RPMI7951 (cell line): ENCODE results near the gene KIF4B. TPM values are rescaled to one million over a fixed set of nuclear protein-coding genes. Genes with fewer than 3 reads are reported as not detected.

ENCODE experiments used
- DNase-seq: peaks from one replicate; pipeline ENCODE4 v3.0.0-alpha.2; 2012; ENCODE audit warnings: low read depth
- total RNA-seq: library from RNA; depleted of rRNA; stranded (reverse); fragments of >200 nt; shearing (Covaris generic); gene quantifications from 2 replicates; pipeline ENCODE4 v1.2.3, GENCODE V29; 2014; rRNA removed

KIF4B gene
- total RNA-seq, 1 experiment from 2014 or later = not detected

DNA sequence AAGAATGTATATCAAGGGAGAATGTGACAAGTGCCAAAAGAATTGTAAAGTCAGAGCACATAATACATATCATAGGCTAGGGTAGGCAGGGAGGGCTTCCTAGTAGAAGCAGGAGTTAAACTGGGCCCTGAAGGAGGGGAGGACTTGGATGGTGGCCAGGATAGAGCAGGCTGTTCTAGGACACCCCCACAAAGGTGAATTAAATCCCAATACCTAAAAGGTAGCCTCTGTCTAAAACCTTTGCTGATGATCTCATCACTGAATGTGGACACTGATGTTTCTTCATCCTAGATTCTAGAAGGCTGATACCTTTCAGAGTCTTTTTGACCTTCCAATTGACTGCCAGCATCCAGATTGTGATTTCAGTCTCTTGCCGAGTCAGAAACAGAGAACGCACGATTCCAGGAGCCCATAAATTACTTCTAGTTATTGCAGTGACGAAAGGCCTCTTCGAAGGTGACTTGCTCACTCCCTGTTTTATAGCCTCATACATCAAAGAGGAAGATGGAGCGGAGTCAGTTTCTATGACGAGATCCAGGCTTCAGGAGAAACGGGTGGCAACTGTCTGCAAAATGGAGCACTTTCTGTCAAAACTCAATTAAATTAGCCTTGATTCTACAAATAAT lies 43.2 kb downstream of the KIF4B start:
- no peak for DNase-seq

DNA sequence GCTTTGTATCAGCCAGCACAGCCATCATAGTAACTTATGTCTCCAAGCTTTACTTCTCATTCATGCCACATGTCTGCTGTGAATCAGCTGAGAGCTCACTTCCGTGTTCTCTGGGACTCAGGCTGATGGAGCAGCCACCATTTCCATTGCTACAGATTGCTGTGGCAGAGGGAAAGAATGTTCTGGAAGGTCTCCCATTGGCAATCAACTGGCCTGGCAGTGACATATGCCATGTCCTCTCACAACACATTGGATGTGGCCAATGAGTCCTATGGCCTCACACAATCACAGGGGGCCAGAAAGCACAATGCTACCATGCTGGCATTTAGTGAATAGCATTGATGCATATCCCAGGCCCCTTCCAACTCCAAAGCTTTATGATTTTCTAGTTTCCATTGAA lies 44.1 kb downstream of the KIF4B start:
- no peak for DNase-seq

DNA sequence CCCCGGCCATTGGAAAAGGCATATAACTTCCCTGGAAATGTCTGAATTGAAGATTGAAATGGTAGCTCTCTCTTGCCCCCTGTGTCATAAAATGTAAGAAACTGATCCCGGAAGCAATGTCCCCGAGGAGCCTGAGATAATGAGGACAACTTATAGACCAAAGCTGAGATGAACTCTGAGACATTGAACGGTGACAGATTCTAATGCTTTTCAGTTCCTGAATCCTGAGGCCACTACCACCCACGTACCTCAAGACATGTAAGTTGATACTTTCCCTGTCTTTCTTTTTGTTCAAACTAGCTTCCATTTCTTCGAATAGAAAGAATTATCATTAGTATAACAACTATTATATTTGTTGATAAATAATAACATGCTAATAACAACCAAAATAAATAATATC lies 51.0 kb downstream of the KIF4B start:
- DNase-seq = no peak

DNA sequence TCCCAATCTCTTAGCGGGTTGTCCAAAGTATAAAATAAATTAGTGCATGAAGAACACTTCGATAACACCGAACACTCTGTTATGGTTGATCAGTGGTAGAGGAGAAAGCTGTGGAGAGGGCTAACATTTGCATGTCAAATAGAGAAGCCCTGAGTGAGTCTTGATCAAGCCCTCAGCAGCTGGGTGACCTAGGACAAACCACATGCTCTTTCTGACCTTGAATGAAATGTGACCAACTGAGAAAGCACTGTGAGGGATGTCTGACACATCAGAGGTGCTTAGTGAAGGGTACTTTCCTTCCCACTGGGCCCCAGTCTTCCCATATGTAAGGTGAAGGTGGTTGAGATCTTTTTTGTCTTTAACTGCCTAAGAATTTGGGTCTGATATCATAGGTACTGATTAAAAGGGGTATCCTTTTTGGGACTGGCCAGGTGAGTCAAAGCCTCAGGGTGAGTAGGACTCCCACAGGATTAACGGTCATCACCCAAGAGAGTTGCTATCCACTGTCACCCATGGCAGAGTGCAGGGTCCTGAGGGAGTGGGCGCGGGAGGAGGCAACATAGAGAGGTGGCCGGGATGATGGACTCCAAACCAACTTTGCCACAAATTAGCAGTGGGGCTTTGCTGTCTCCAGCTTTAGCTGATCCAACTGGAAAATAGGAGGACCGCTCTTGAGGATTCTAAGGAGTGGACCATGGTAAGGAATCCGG lies 53.5 kb downstream of the KIF4B start:
- DNase-seq = no peak

Other genes with a start within 250 kb of the KIF4B start
- 3.4 and 6.4 TPM in 2 replicates for gene FAXDC2, start 163.2 kb upstream of the KIF4B start, total RNA-seq
- 59.5 and 60.0 TPM in 2 replicates for gene CNOT8, start 155.1 kb upstream of the KIF4B start, total RNA-seq
- gene GEMIN5, start 75.5 kb upstream of the KIF4B start, total RNA-seq = 7.1 and 8.1 TPM in 2 replicates
- 24.4 and 24.7 TPM in 2 replicates for gene MRPL22, start 72.7 kb upstream of the KIF4B start, total RNA-seq